ENCODE results near the gene TSPAN31. TPM values are rescaled to one million over a fixed set of nuclear protein-coding genes. Genes with fewer than 3 reads are reported as not detected.

Gene TSPAN31
- total and polyA plus RNA-seq, 2 of the 8 experiments (the other 6 are each of a cell fraction or from before 2014, with no cell fraction given), result 15.8 to 31.4 TPM

- TF ChIP-seq TAF7 (optimal IDR thresholded peaks at IDR 0.05; ENCODE audit: borderline replicate concordance, low read depth, low read length) (no peak), CTCF (IDR thresholded peaks at IDR 0.05; ENCODE audit: control extremely low read depth in 1 of 3, insufficient read depth in 1 of 3, low read depth in 1 of 3, low read length in 3 of 3) (no peak), ASH2L (IDR thresholded peaks at IDR 0.05; ENCODE audit: low read length) (no peak), POLR2AphosphoS5 (IDR thresholded peaks at IDR 0.05; ENCODE audit: low read depth, low read length) (no peak), POU5F1 (IDR thresholded peaks at IDR 0.05; ENCODE audit: low read depth, low read length) (no peak), CBX8 (IDR thresholded peaks at IDR 0.05; ENCODE audit: borderline replicate concordance, low read depth, low read length) (no peak), NANOG (IDR thresholded peaks at IDR 0.05; ENCODE audit: insufficient read depth, low read depth, low read length, poor library complexity, severe bottlenecking) (no peak), SAP30 (IDR thresholded peaks at IDR 0.05; ENCODE audit: insufficient read depth, insufficient replicate concordance, low read length) (no peak)
Measured at GRCh38 chr12:57741413-57741789, 3.4 kb upstream of the TSPAN31 start (continued).

Measured in H1 (cell line).